Body of pancreas (tissue), 4 donors: ENCODE data around the gene SLC22A17. TPM values are rescaled to one million over a fixed set of nuclear protein-coding genes. Genes with fewer than 3 reads are reported as not detected.

Experiments used
- ATAC-seq: fragments of 150-250 bp; one replicate; pipeline ENCODE4 v1.9.1; 2016
- DNase-seq, 4 donors: peaks; one replicate each; pipeline ENCODE4 v3.0.0-alpha.2; 2019
- H3K27ac ChIP-seq, 4 donors: fragments of 200-600 bp; sonication (generic); 1 replicate in 3 of 4; 2 replicates in 1 of 4; pipeline versions ENCODE4 v1.5.1 to v1.6.1; 2016 to 2019; ENCODE audit warnings: mild to moderate bottlenecking in 1 of 4, mixed read lengths in 1 of 4, moderate library complexity in 1 of 4
- H3K27me3 ChIP-seq, 2 donors: fragments of 200-600 bp; sonication (generic); one replicate each; pipeline ENCODE4 v1.6.0; 2016; ENCODE audit warnings: mild to moderate bottlenecking in 1 of 2
- H3K36me3 ChIP-seq, 2 donors: fragments of 200-600 bp; sonication (generic); replicated peaks in 1 of 2; 2 replicates each; pipeline ENCODE4 v1.5.1; 2016; ENCODE audit warnings: low read depth in 2 of 2; ENCODE audit not compliant: insufficient read depth in 1 of 2
- H3K4me1 ChIP-seq: fragments of 200-600 bp; sonication (generic); one replicate; pipeline ENCODE4 v1.6.0; 2016
- H3K4me3 ChIP-seq, 2 donors: fragments of 200-600 bp; sonication (generic); 1 replicate in 1 of 2; 2 replicates in 1 of 2; pipeline ENCODE4 v1.5.1; 2016 to 2019
- H3K9me3 ChIP-seq, 3 donors: fragments of 200-600 bp; sonication (generic); 1 replicate in 2 of 3; 2 replicates in 1 of 3; pipeline ENCODE4 v1.5.1; 2016
- POLR2A ChIP-seq, 3 donors: fragments of 450-650 bp; IDR thresholded peaks; one replicate each; pipeline ENCODE4 v1.6.1; 2016; ENCODE audit warnings: antibody characterized with exemption in 3 of 3, mild to moderate bottlenecking in 2 of 3
- WGBS, 2 donors: methylation state at CpG; one replicate each; pipeline ENCODE4 v1.1.5; 2017; 5-methylcytosine and 5-hydroxymethylcytosine counted together
- intact Hi-C: fragments of 100-400 bp; cut with DNase I; formaldehyde crosslinking; loops from one replicate; pipeline ENCODE4 v1.15.1; 2023
- total RNA-seq, 2 donors: library from RNA; depleted of rRNA; stranded (reverse); fragments of >200 nt; gene quantifications; one replicate each; pipeline ENCODE4 v1.1.0, GENCODE V29; 2016
- TF ChIP-seq, protein P1 (sequence below), 7 experiments: fragments of 450-650 bp in 4 of 7; fragments of 200-600 bp in 3 of 7; sonication (generic) in 3 of 7; IDR thresholded peaks; one replicate each; pipeline ENCODE4 v1.5.1; 2016 to 2019; ENCODE audit warnings: antibody characterized with exemption in 7 of 7

Gene SLC22A17
- total RNA-seq, 2 donors from 2014 or later = 20.8 to 36.6 TPM

GRCh38 chr14:23378612-23379220 is 26.0 kb upstream of the SLC22A17 start:
- intact Hi-C loops = loop anchor here (10.0 kb wide), 1 partner anchor 114 kb away; no protein-coding TSS in a partner anchor
- 72 to 74% methylated on average over 7 to 11 of the region's 11 CpGs for WGBS, 2 donors
- ATAC-seq = no peak

GRCh38 chr14:23377573-23378563 is 25.2 kb upstream of the SLC22A17 start:
- ATAC-seq (no peak), DNase-seq (no peak)
- H3K4me1 ChIP-seq = peaks cover 6% of the 10 kb centered on the region
- H3K4me3 ChIP-seq = no peak overlapping the region
- no peaks in the 10 kb centered on the region for H3K27me3 ChIP-seq
- intact Hi-C loops = loop anchor here (10.0 kb wide), 1 partner anchor 113 kb away; no protein-coding TSS in a partner anchor
- TF ChIP-seq POLR2A (IDR thresholded peaks at IDR 0.05) = no peak
- TF ChIP-seq, protein P1, sequence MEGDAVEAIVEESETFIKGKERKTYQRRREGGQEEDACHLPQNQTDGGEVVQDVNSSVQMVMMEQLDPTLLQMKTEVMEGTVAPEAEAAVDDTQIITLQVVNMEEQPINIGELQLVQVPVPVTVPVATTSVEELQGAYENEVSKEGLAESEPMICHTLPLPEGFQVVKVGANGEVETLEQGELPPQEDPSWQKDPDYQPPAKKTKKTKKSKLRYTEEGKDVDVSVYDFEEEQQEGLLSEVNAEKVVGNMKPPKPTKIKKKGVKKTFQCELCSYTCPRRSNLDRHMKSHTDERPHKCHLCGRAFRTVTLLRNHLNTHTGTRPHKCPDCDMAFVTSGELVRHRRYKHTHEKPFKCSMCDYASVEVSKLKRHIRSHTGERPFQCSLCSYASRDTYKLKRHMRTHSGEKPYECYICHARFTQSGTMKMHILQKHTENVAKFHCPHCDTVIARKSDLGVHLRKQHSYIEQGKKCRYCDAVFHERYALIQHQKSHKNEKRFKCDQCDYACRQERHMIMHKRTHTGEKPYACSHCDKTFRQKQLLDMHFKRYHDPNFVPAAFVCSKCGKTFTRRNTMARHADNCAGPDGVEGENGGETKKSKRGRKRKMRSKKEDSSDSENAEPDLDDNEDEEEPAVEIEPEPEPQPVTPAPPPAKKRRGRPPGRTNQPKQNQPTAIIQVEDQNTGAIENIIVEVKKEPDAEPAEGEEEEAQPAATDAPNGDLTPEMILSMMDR (IDR thresholded peaks at IDR 0.05) = no peak
- H3K27ac ChIP-seq = no peak overlapping the region
- no peaks in the 10 kb centered on the region for H3K36me3 ChIP-seq
- 83 to 91% methylated on average over 10 to 13 of the region's 14 CpGs for WGBS, 2 donors
- no peaks in the 10 kb centered on the region for H3K9me3 ChIP-seq

More at GRCh38 chr14:23378612-23379220, 26.0 kb upstream of the SLC22A17 start:
- TF ChIP-seq POLR2A (IDR thresholded peaks at IDR 0.05) = no peak
- TF ChIP-seq, protein P1 (IDR thresholded peaks at IDR 0.05) = no peak
- no peaks in the 10 kb centered on the region for H3K27me3 ChIP-seq
- no peaks in the 10 kb centered on the region for H3K9me3 ChIP-seq
- no peak overlapping the region for H3K27ac ChIP-seq
- H3K36me3 ChIP-seq = no peaks in the 10 kb centered on the region
- H3K4me3 ChIP-seq = no peak overlapping the region
- H3K4me1 ChIP-seq = peaks cover 6% of the 10 kb centered on the region
- no peak for DNase-seq

- WGBS, 2 donors = 65 to 67% methylated on average over 11 of the region's 11 CpGs
- no peak for DNase-seq
- intact Hi-C loops = loop anchor here (10.0 kb wide), 1 partner anchor 112 kb away; no protein-coding TSS in a partner anchor
- Histone ChIP-seq H3K36me3 (no peaks in the 10 kb centered on the region), H3K27me3 (no peaks in the 10 kb centered on the region), H3K9me3 (no peaks in the 10 kb centered on the region), H3K4me3 (no peak overlapping the region), H3K4me1 (peaks cover 6% of the 10 kb centered on the region), H3K27ac (no peak overlapping the region)
- no peak for TF ChIP-seq POLR2A (IDR thresholded peaks at IDR 0.05)
- TF ChIP-seq, protein P1 (IDR thresholded peaks at IDR 0.05) = no peak
- no peak for ATAC-seq
Observed at GRCh38 chr14:23377198-23377550, 24.5 kb upstream of the SLC22A17 start.

DNA sequence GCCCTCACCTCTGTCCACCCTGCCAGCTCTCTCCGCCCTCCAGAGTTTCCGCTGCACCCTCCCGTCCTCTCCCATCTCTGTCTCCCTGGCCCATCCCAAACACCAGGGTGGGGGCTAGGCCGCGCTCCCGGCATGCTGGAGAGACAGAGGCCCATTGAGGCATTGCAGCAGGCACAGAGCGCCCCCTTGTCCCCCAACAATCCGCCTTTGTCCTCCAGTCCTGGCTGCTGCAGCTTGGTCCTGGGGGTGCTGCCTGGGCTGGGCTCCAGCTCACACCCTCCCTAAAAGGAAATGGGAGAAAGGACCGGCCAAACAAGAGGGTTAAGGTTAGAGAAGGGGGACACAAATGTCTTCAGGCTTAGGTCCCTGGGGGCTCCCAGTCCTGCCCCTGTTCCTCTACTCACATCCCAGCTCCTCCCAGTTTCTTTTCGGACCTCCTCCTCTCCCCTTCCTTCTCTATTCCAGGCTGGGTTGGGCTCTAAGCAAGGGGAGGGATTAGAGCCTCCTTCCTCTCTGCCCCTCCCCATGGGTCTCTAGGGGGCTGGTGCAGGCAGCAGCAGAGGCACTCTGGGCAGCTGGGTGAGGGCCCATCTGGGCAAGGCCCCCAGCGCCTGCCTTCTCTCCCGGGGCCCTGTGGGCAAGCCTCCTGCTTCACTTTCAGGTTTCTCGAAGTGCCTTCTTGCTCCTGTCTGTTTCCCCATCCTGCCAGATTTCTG is 24.0 kb upstream of the SLC22A17 start, which contains the start of gene CMTM5:
Gene CMTM5 (plus strand): TSS at position 565 of the 716 bp plus-strand sequence. CDS start 206 bp downstream, outside the sequence.
- H3K27ac ChIP-seq = no peak within 1 kb of the TSS

More for the DNA sequence above, 24.0 kb upstream of the SLC22A17 start, which contains the start of gene CMTM5:
- no peaks in the 10 kb centered on the region for H3K36me3 ChIP-seq
- H3K27me3 ChIP-seq = no peaks in the 10 kb centered on the region
- no peaks in the 10 kb centered on the region for H3K9me3 ChIP-seq
- H3K4me3 ChIP-seq = no peak within 1 kb of the TSS
- H3K4me1 ChIP-seq = peaks cover 6% of the 10 kb centered on the region
- no peak for DNase-seq
- ATAC-seq = no peak
- intact Hi-C loops = loop anchor here (10.0 kb wide), 1 partner anchor 112 kb away; no protein-coding TSS in a partner anchor
- TF ChIP-seq POLR2A (IDR thresholded peaks at IDR 0.05) = no peak
- TF ChIP-seq, protein P1 (IDR thresholded peaks at IDR 0.05) = no peak
- whole genome bisulfite sequencing, 2 donors = 59 to 65% methylated on average over 13 of the region's 13 CpGs
